Central memory CD8-positive, alpha-beta T cell (primary cell): Measurements from ENCODE around the gene PRXL2C.
A peak's percentile ranks its signal among the peaks of the same experiment; 100 is the strongest.
"Not testable (repeated sequence)": the region's sequence is repeated elsewhere in the genome, so short reads cannot be mapped to it uniquely, and the experiment has no call there.

Experiments used
- ATAC-seq: fragments of 150-1000 bp; cut with Tn5 transposase; replicated peaks from 2 replicates; pipeline ENCODE4 v1.10.0; 2022; ENCODE audit warnings: mild to moderate bottlenecking, moderate FRiP score, moderate number of reproducible peaks; ENCODE audit not compliant: poor library complexity, severe bottlenecking; ENCODE audit errors: extremely low read depth
- DNase-seq, 2 donors: peaks; one replicate each; pipeline ENCODE4 v3.0.0; 2021; ENCODE audit warnings: low spot score in 2 of 2
- H3K27ac Mint-ChIP-seq: one replicate; pipeline ENCODE4 v1.8.0; 2022; ENCODE audit warnings: low read depth, mild to moderate bottlenecking, moderate library complexity, mixed read lengths
- H3K27me3 Mint-ChIP-seq: one replicate; pipeline ENCODE4 v1.8.0; 2022; ENCODE audit warnings: mixed read lengths
- H3K36me3 Mint-ChIP-seq: one replicate; pipeline ENCODE4 v1.8.0; 2022; ENCODE audit warnings: mild to moderate bottlenecking, moderate library complexity, mixed read lengths; ENCODE audit not compliant: insufficient read depth
- H3K4me1 Mint-ChIP-seq: one replicate; pipeline ENCODE4 v1.8.0; 2022; ENCODE audit warnings: mixed read lengths
- H3K4me3 Mint-ChIP-seq: one replicate; pipeline ENCODE4 v1.8.0; 2022; ENCODE audit warnings: mild to moderate bottlenecking, moderate library complexity, mixed read lengths
- H3K9me3 Mint-ChIP-seq: one replicate; pipeline ENCODE4 v1.8.0; 2022; ENCODE audit warnings: mixed read lengths

Gene PRXL2C

GRCh38 chr9:96666653-96667362 is 11.7 kb upstream of the PRXL2C start:
- DNase-seq, H3K27me3 Mint-ChIP-seq, H3K4me1 Mint-ChIP-seq, H3K4me3 Mint-ChIP-seq, H3K36me3 Mint-ChIP-seq, H3K27ac Mint-ChIP-seq, H3K9me3 Mint-ChIP-seq: not testable (repeated sequence)
- peak; percentile 43 for ATAC-seq

GRCh38 chr9:96665789-96666188 is 10.7 kb upstream of the PRXL2C start:
- H3K36me3 Mint-ChIP-seq: no peaks in the 10 kb centered on the region
- no peak overlapping the region for H3K27ac Mint-ChIP-seq

DNA sequence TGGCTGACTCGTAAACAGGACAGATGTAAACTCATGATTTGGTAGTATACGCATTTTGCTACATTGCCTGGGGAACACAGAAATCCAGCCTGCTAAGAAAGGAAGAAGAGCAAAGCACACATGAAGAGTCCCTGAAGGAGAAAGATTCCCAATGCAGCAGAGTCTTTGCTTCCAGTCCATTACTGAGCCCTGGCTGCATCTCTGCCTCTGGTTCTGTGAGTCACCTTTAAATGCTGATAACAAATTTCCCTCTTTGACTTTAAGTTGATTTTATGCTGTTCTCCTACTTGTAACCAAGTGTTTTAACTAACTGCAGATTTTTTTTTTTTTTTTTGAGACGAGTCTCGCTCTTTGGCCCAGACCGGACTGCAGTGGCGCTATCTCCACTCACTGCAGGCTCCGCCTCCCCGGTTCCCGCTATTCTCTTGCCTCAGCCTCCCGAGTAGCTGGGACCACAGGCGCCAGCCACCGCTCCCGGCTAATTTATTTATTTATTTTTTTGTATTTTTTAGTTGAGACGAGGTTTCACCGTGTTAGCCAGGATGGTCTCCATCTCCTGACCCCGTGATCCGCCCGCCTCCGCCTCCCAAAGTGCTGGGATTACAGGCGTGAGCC is 8.5 kb upstream of the PRXL2C start:
- H3K36me3 Mint-ChIP-seq: no peaks in the 10 kb centered on the region
- no peaks in the 10 kb centered on the region for H3K27me3 Mint-ChIP-seq
- DNase-seq (no peak), ATAC-seq (no peak)
- no peak overlapping the region for H3K27ac Mint-ChIP-seq
- no peaks in the 10 kb centered on the region for H3K9me3 Mint-ChIP-seq
- H3K4me3 Mint-ChIP-seq: no peak overlapping the region
- H3K4me1 Mint-ChIP-seq: no peaks in the 10 kb centered on the region

More at GRCh38 chr9:96665789-96666188, 10.7 kb upstream of the PRXL2C start:
- Mint-ChIP-seq H3K4me1 (no peaks in the 10 kb centered on the region), H3K27me3 (no peaks in the 10 kb centered on the region), H3K9me3 (no peaks in the 10 kb centered on the region), H3K4me3 (no peak overlapping the region)
- ATAC-seq (no peak), DNase-seq (no peak)

GRCh38 chr9:96661711-96662110 is 6.6 kb upstream of the PRXL2C start:
- Mint-ChIP-seq H3K27me3 (no peaks in the 10 kb centered on the region), H3K27ac (no peak overlapping the region), H3K36me3 (no peaks in the 10 kb centered on the region), H3K4me3 (no peak overlapping the region), H3K9me3 (no peaks in the 10 kb centered on the region), H3K4me1 (no peaks in the 10 kb centered on the region)
- no peak for DNase-seq
- no peak for ATAC-seq

DNA sequence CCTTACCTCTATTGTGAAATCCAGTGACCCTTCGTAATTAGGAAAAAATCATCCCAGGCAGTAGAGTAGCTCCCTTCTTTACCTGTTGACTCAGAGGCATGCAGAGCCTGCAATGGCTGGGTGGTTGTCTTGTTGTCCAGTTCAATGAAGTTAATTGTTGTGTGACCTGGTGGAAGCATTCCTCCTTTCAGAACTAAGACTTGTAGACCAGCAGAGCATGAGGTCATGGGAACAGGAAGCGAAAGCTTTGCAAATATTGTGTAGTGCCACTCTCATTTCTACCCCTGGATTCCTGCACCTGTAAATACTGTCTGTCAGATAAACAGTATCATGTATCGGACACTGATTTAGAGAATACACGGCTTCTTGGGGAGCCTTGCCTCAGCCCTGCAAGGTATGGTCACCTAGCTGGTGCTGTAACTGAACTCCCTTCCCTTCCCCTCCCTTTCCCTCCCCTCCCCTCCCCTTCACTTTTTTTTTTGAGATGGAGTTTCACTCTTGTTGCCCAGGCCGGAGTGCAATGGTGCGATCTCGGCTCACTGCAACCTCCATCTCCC is 5.7 kb upstream of the PRXL2C start:
- no peak overlapping the region for H3K4me3 Mint-ChIP-seq
- no peaks in the 10 kb centered on the region for H3K4me1 Mint-ChIP-seq
- no peaks in the 10 kb centered on the region for H3K27me3 Mint-ChIP-seq
- DNase-seq (no peak), ATAC-seq (no peak)
- no peak overlapping the region for H3K27ac Mint-ChIP-seq
- no peaks in the 10 kb centered on the region for H3K9me3 Mint-ChIP-seq
- no peaks in the 10 kb centered on the region for H3K36me3 Mint-ChIP-seq

DNA sequence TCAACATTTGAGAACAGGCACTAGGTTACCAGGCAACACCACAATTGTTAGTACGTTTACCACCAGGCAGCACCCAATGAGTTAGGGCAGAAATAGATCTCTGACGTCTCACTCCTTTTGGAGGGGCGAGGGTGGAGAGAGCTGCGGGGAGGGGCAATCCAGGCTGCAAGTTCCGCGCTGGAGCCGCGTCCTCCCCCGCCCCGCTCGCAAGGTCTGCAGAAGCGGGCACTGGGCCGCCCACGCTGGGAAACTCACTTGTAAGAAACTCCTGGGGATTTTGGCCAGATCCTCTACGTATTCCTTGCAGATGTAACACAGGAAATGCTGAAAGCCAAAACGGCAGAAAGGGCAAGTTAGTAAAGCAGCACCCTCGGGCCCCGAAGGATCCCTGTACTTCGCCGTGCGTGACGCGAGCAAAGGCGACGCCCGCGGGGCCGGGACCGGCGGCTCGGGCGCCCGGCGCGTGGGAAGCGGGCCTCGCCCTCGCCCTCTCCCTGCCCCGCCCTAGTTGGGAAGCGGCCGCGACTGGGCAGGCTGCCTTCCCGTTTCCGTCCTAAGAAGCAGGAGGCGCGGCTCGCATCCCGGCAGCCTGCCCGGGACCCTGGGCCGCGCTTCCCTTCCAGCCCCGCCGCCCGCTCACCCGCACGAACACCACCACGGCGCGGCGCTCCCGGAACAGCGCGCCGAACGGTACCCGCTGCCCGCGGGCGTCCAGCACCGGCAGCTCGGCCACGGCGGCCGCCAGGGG is 493 bp downstream of the PRXL2C start:
- ATAC-seq: peak; percentile 88
- DNase-seq: peak; percentile 74 to 87
- Mint-ChIP-seq H3K27me3 (no peaks in the 10 kb centered on the region), H3K4me3 (peak overlapping the region; percentile 97), H3K36me3 (peaks cover 18% of the 10 kb centered on the region), H3K4me1 (peaks cover 13% of the 10 kb centered on the region), H3K27ac (peak overlapping the region; percentile 98), H3K9me3 (no peaks in the 10 kb centered on the region)

DNA sequence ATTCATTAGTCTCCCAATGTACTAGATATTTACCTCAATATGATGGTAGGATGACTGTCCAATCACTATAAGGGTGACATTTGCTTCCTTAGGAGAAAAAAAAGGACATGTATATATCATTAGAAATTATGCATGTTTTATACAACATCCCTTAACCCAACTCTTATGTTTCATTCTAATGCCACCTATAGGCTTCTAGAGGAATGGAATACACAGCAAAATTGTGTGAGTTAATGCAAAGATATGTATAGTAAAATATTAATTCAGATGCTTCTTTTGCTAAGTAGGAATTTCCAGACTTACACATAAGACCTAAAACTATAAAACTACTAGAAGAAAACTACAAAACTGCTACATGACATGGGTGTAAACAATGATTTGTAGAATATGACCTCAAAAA is 3.5 kb downstream of the PRXL2C start:
- Mint-ChIP-seq H3K36me3 (peaks cover 40% of the 10 kb centered on the region), H3K4me3 (no peak overlapping the region), H3K4me1 (peaks cover 13% of the 10 kb centered on the region), H3K27me3 (no peaks in the 10 kb centered on the region), H3K9me3 (no peaks in the 10 kb centered on the region), H3K27ac (peak overlapping the region; percentile 44)
- no peak for DNase-seq
- ATAC-seq: no peak

DNA sequence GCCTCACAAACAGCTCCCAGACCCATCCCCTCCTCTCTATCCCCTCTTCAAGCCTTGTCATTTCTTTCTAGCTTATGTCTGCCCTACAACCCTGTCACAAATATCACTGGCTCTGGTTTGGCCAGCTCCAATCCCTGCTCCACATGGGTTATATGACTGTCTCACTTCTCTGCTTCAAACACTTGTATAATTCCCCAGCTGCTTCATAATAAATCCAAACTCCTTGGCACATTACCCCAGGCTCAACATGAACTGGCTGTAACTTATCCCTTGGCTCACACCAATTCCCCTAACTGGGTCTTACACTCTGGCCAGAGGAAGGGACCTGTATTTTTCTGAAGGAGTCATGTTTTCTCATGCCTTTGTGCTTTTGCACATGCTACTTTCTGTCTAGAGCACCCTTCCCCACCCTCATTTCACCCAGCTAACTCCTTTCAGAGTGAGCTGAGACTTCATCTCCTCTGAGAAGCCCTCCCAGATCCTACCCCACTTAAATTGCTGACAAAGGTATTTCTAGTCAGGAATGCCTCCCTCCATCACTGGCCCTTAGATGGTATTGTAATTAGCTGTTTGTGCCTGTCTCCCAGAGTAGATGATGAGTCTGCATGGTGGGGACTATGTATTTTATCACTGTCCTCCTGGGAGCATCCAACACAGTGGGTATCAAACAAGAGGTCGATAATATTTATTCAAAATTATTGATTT is 5.3 kb downstream of the PRXL2C start:
- Mint-ChIP-seq H3K27ac (no peak overlapping the region), H3K27me3 (no peaks in the 10 kb centered on the region), H3K36me3 (peaks cover 46% of the 10 kb centered on the region), H3K4me1 (peaks cover 9% of the 10 kb centered on the region), H3K4me3 (no peak overlapping the region), H3K9me3 (no peaks in the 10 kb centered on the region)
- DNase-seq: no peak
- ATAC-seq: no peak

DNA sequence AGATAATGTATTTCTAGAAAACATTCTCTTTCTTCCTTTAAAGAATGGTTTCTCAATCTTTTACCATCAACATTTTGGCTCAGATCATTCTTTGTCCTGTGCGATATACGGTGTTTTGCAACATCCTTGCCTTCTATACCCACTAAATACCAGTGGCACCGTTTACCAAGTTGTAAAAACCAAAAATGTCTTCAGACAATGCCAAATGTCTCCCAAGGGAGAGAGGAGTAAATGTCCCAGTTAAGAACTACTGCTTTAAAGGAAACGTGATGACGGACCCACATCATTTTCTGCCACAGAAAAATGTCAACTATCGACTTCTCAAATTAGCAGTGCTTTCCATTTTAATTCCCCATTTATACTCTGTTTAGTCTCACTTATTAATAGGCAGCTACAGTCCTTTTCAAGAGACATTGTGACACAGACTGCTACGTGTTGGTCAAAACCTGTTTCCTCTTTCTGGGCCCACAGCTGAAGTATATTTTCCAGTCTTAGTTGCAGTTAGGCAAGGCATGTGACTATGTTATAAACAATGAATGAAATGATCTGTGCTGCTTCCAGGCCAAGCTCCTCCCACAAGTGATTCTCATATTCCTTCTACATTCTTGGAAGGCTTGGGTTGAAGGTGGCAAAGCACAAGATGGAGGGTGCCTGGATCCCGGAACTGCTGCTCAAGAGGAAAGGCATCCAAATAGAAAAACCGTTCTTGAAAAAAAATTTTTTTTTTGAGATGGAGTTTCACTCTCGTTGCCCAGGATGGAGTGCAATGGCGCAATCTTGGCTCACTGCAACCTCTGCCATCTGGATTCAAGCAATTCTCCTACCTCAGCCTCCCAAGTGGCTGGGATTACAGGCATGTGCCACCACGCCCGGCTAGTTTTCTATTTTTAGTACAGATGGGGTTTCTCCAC is 8.8 kb downstream of the PRXL2C start:
- H3K4me3 Mint-ChIP-seq: no peak overlapping the region
- no peak overlapping the region for H3K27ac Mint-ChIP-seq
- H3K36me3 Mint-ChIP-seq: peaks cover 40% of the 10 kb centered on the region
- DNase-seq (no peak), ATAC-seq (no peak)
- H3K4me1 Mint-ChIP-seq: no peaks in the 10 kb centered on the region
- H3K9me3 Mint-ChIP-seq: no peaks in the 10 kb centered on the region
- no peaks in the 10 kb centered on the region for H3K27me3 Mint-ChIP-seq

DNA sequence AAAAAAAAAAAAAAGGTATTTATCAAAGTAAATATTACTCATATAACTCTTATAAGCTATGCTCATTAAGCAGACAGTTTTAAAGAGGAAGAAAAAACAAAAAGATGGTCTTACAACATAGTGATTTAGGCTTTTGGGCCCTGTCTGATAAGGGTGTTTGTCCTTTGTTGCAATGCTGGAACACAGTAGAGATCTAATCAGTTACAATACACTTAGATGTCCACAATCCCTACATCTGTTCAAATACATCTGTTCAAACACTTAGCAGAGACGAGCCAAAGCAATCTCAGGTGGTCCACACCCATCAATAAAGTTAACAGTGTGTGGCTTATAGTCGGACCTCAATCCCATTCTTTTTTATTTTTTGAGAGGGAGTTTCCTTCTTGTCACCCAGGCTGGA is 11.0 kb downstream of the PRXL2C start:
- H3K27ac Mint-ChIP-seq: no peak overlapping the region
- ATAC-seq (no peak), DNase-seq (no peak)
- H3K4me1 Mint-ChIP-seq: no peaks in the 10 kb centered on the region
- no peaks in the 10 kb centered on the region for H3K9me3 Mint-ChIP-seq
- no peaks in the 10 kb centered on the region for H3K27me3 Mint-ChIP-seq
- no peak overlapping the region for H3K4me3 Mint-ChIP-seq
- H3K36me3 Mint-ChIP-seq: peaks cover 31% of the 10 kb centered on the region

DNA sequence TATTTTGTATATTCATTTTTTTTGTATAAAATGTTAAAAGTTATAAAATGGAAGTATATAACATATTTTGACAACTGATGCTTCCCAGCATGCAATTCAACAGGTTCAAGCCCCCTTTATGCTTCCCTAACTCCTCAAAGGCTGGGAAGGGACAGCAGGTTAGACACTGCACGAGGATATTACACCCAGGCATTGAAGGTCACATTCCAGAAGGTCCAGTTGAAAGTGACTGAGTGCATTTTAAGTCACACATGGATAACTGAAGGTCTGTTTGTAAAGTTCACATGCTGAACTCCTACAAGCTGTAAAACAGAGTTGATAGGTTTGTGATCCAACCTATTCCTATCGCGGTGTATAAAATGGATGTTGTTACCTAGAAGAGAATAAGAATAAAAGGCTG is 13.6 kb downstream of the PRXL2C start:
- no peaks in the 10 kb centered on the region for H3K9me3 Mint-ChIP-seq

More for the DNA sequence above, 13.6 kb downstream of the PRXL2C start:
- ATAC-seq (no peak), DNase-seq (no peak)
- H3K27ac Mint-ChIP-seq: no peak overlapping the region
- H3K36me3 Mint-ChIP-seq: peaks cover 14% of the 10 kb centered on the region
- no peaks in the 10 kb centered on the region for H3K4me1 Mint-ChIP-seq
- peaks cover 16% of the 10 kb centered on the region for H3K27me3 Mint-ChIP-seq
- H3K4me3 Mint-ChIP-seq: no peak overlapping the region
